SK-N-SH (cell line): Measurements from ENCODE around the gene ROBO1.

Experiments
- EP300 ChIP-seq, 2 experiments: IDR thresholded peaks; 2 replicates each; pipeline versions ENCODE4 v1.4.0 to v1.6.1; 2012; ENCODE audit warnings: borderline replicate concordance in 1 of 2, low read depth in 1 of 2, low read length in 1 of 2
- EZH2phosphoT487 ChIP-seq: fragments of 200-600 bp; sonication (generic); IDR thresholded peaks from 2 replicates; pipeline ENCODE4 v1.6.1; 2017; ENCODE audit warnings: low read depth, mixed run types, mild to moderate bottlenecking, antibody characterized with exemption, moderate library complexity, borderline replicate concordance
- FOXM1 ChIP-seq: IDR thresholded peaks from 2 replicates; pipeline ENCODE4 v1.4.0; 2012; ENCODE audit warnings: low read depth, mild to moderate bottlenecking
- JUND ChIP-seq: IDR thresholded peaks from 2 replicates; pipeline ENCODE4 v1.4.0; 2012
- POLR2AphosphoS5 ChIP-seq: IDR thresholded peaks from 2 replicates; pipeline ENCODE4 v1.6.1; 2012; ENCODE audit warnings: low read depth, low read length
- RXRA ChIP-seq: IDR thresholded peaks from 2 replicates; pipeline ENCODE4 v1.4.0; 2012; ENCODE audit warnings: low read depth, mild to moderate bottlenecking, borderline replicate concordance
- TCF12 ChIP-seq: IDR thresholded peaks from 2 replicates; pipeline ENCODE4 v1.4.0; 2012
- TF ChIP-seq, protein P1 (sequence below): fragments of 200-600 bp; sonication (generic); IDR thresholded peaks from 2 replicates; pipeline ENCODE4 v1.6.1; 2017; ENCODE audit warnings: antibody characterized with exemption, mild to moderate bottlenecking, moderate library complexity
- TF ChIP-seq, protein P2 (sequence below): IDR thresholded peaks from 2 replicates; pipeline ENCODE4 v1.4.0; 2012; ENCODE audit warnings: low read depth
- TF ChIP-seq, protein P3 (sequence below): fragments of 150-350 bp; IDR thresholded peaks from 2 replicates; pipeline ENCODE4 v1.6.1; 2017; ENCODE audit warnings: antibody characterized with exemption, low read length, low read depth, borderline replicate concordance
- TF ChIP-seq, protein P4 (sequence below): IDR thresholded peaks from 2 replicates; pipeline ENCODE4 v1.6.1; 2012; ENCODE audit warnings: mild to moderate bottlenecking, low read depth, low read length, moderate library complexity

DNA sequence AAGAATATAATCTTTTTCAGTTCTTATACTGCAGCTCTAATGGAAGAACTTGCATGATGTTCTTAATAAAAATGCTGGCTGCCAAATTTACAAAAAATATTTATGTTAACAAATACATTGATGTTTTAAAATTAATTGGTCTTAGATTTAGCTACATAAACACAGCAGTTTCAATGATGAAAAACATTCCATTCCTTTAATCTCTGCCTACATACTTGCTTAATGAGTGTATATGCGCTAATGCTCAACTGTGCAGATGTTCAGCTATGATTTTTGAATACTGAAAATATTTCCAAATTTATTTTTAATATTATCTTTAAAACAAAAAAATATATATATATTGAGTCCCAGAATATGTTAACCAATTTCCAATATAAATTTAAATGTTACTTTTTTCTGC, 867.4 kb downstream of the ROBO1 start:
- TF ChIP-seq, protein P1, sequence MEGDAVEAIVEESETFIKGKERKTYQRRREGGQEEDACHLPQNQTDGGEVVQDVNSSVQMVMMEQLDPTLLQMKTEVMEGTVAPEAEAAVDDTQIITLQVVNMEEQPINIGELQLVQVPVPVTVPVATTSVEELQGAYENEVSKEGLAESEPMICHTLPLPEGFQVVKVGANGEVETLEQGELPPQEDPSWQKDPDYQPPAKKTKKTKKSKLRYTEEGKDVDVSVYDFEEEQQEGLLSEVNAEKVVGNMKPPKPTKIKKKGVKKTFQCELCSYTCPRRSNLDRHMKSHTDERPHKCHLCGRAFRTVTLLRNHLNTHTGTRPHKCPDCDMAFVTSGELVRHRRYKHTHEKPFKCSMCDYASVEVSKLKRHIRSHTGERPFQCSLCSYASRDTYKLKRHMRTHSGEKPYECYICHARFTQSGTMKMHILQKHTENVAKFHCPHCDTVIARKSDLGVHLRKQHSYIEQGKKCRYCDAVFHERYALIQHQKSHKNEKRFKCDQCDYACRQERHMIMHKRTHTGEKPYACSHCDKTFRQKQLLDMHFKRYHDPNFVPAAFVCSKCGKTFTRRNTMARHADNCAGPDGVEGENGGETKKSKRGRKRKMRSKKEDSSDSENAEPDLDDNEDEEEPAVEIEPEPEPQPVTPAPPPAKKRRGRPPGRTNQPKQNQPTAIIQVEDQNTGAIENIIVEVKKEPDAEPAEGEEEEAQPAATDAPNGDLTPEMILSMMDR: no peak
- TF ChIP-seq FOXM1: no peak
- TF ChIP-seq EZH2phosphoT487: no peak
- no peak for TF ChIP-seq JUND
- no peak for TF ChIP-seq EP300 (IDR thresholded peaks at IDR 0.05; ENCODE audit: borderline replicate concordance in 1 of 2, low read depth in 1 of 2, low read length in 1 of 2)
- TF ChIP-seq, protein P2, sequence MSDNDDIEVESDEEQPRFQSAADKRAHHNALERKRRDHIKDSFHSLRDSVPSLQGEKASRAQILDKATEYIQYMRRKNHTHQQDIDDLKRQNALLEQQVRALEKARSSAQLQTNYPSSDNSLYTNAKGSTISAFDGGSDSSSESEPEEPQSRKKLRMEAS: no peak
- TF ChIP-seq RXRA: no peak
- TF ChIP-seq POLR2AphosphoS5: no peak
- TF ChIP-seq, protein P3, sequence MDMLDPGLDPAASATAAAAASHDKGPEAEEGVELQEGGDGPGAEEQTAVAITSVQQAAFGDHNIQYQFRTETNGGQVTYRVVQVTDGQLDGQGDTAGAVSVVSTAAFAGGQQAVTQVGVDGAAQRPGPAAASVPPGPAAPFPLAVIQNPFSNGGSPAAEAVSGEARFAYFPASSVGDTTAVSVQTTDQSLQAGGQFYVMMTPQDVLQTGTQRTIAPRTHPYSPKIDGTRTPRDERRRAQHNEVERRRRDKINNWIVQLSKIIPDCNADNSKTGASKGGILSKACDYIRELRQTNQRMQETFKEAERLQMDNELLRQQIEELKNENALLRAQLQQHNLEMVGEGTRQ: no peak
- TF ChIP-seq, protein P4, sequence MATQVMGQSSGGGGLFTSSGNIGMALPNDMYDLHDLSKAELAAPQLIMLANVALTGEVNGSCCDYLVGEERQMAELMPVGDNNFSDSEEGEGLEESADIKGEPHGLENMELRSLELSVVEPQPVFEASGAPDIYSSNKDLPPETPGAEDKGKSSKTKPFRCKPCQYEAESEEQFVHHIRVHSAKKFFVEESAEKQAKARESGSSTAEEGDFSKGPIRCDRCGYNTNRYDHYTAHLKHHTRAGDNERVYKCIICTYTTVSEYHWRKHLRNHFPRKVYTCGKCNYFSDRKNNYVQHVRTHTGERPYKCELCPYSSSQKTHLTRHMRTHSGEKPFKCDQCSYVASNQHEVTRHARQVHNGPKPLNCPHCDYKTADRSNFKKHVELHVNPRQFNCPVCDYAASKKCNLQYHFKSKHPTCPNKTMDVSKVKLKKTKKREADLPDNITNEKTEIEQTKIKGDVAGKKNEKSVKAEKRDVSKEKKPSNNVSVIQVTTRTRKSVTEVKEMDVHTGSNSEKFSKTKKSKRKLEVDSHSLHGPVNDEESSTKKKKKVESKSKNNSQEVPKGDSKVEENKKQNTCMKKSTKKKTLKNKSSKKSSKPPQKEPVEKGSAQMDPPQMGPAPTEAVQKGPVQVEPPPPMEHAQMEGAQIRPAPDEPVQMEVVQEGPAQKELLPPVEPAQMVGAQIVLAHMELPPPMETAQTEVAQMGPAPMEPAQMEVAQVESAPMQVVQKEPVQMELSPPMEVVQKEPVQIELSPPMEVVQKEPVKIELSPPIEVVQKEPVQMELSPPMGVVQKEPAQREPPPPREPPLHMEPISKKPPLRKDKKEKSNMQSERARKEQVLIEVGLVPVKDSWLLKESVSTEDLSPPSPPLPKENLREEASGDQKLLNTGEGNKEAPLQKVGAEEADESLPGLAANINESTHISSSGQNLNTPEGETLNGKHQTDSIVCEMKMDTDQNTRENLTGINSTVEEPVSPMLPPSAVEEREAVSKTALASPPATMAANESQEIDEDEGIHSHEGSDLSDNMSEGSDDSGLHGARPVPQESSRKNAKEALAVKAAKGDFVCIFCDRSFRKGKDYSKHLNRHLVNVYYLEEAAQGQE: no peak
- TF ChIP-seq TCF12: peak; percentile 17; the same call in 1 of the 2 replicates
